Stimulated activated CD8-positive, alpha-beta memory T cell treated with anti-CD3 and anti-CD28 coated beads, Interleukin-4, amount 100 ng/mL, for 48 hours (primary cell): ENCODE measurements around the gene CCDC158.
"Not testable (repeated sequence)": the region's sequence is repeated elsewhere in the genome, so short reads cannot be mapped to it uniquely, and the experiment has no call there.

Experiments used
- DNase-seq: peaks from one replicate; pipeline ENCODE4 v3.0.0-alpha.2; 2020

Gene CCDC158

DNA sequence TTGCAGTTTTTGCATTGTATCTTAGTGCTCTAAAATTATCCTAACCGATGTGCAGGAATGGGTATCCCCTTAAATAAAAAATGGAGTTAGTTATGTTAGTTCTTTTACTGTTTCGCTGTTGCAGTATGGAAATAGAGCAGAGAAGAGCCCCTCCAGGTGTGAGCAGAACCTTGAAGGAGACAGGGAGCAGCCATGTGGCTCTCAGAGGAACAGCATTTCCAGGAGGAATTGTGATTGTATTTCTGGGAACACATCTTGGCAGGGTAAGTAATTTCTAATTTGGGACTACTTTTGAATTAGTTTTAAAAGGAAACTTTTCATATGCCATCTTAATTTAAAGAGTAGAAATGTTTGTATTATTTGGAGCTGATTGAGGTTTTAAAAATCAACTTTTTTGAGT lies 5.3 kb upstream of the CCDC158 start:
- no peak for DNase-seq

- DNase-seq: not testable (repeated sequence)
Observed at GRCh38 chr4:76423159-76423558, 2.2 kb upstream of the CCDC158 start.

- no peak for DNase-seq
Observed at GRCh38 chr4:76420188-76420761, 666 bp downstream of the CCDC158 start.

GRCh38 chr4:76410636-76411035 lies 10.3 kb downstream of the CCDC158 start:
- DNase-seq: no peak

DNA sequence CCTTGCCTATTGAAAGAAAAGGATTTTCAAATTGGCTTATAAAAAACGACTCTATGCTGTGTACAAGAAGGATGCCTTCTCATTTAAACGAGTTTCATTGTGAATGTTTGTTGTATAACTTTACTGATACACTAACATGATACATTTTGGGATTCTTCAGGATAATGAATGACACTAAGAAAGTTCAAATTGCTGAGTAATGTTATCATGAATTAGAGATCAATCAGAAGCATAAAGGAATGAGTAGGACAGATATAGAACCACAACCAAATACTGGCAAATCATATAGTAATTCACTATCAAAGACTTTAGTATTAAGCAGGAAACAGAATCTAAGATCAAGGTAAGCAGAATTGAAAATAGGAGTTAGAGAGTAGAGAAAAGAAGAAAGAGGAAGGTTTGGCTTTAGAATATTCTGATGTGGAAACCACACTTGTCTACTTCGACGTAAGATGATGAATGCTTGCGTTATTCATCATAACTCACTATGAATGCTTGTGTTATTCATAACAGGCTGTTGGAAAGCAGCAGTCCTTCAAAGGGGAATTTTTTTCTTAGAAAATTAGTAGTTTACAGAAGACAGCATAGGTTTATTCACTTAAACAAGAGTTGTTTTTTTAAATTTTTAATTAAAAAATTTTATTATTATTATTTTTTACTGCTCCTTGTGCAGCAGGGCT lies 13.4 kb downstream of the CCDC158 start:
- no peak for DNase-seq

DNA sequence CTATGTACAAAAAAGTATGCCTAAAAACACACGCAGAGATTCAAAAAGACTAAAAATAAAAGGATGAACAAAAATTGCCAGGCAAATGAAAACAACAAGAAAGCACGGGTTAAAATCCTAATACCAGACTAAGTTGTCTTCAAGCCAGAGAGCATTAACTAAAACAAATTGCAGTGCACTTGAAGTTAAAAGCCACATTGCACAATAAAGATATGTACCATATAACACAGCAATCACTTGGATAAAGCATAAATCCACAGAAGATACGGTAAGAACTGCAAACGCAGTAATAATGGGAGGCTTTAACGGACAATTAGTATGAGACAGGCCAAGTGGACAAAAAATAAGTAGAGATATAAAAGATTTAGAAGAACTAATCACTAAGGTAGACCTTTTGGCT lies 14.9 kb downstream of the CCDC158 start:
- no peak for DNase-seq

- no peak for DNase-seq
Observed at GRCh38 chr4:76401654-76402053, 19.3 kb downstream of the CCDC158 start.

DNA sequence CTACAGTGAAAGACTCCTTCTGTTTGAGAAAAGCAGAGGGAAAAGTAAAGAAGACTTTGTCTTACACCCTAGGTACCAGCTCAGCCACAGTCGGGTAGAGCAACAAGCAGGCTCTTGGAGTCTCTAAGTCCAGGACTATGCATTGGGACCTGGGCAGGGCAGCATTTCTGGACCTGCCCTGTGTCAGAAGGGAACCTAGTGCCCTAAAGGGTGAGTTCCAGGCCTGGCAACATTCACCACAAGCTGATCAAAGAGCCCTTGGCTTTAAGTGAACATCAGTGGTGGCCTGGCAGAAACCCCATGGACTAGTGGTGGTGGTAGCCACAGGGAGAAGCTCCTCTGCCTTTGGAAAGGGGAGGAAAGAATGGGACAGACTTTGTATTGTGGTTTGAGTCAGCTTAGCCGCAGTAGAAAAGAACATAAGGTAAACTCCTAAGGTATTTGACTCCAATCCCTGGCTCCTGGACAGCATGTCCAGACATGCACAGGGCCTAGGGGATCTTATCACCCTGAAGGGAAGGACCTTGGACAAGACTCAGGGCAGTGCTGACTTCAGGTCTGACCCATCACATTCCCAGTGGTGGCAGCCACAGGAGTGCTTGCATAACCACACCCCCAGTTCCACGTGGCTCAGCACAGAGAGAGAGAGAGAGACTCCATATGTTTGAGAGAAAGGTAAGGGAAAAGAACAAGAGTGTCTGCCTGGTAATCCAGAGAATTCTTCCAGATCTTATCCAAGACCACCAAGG lies 32.6 kb downstream of the CCDC158 start:
- no peak for DNase-seq

GRCh38 chr4:76386566-76387305 lies 34.2 kb downstream of the CCDC158 start:
- DNase-seq: no peak

DNA sequence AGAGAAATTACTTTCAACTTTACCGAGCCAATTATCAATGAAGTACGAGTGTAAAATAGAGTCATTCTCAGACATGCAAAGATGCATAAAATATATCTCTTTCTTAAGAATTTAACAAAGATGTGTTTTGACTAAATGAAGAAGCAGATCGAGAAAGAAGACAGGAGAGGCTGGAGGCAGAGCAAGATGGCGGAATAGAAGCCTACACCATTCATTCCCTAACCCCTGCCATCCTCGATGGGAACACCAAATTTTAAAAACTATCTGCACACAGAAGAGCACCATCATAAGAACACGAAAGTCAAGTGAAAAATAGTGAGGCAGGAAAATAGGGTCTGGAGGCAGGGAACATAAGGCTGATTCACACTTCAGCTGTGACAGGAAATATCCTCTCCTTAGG lies 35.0 kb downstream of the CCDC158 start:
- DNase-seq: no peak

DNA sequence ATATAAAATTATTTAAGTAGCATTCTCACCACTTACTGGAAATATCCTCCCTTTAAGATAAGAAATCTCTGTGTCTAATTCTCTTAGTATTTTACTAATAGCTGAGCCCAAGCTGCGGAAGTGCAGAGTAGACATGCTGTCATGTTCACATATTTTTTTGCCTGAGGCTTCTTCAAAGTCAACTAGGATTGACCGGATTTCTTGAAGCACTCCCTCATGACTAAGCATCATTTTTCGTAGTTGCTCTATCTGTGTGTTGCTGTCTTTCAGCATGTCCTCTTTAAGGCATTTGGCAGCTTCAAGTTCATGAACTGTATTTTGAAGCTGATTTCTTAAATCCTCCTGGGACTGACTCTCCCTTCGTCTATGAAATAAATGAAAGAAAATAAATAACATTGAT lies 36.9 kb downstream of the CCDC158 start:
- DNase-seq: no peak

- no peak for DNase-seq
Observed at GRCh38 chr4:76383001-76383400, 37.9 kb downstream of the CCDC158 start.

- no peak for DNase-seq
Observed at GRCh38 chr4:76381986-76382385, 39.0 kb downstream of the CCDC158 start.

GRCh38 chr4:76380561-76380960 lies 40.4 kb downstream of the CCDC158 start:
- DNase-seq: no peak

DNA sequence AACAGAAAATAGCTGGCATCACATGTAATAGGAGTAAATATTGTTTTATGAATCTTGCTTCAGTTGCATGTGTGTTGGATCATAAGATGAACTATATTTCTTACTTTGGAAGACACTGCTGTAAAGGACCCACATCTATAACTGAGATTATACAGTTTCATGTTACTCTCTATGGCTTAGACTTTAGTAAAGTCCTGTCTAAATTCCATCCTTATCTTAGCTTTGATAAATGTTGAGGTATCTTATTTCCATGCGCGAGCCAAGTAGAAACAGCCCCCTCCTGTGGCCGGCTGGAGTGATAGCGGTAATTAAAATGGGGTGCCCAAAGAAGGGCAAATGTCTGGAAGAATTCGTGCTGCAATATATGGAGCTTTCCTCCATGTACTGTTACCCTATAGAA lies 43.0 kb downstream of the CCDC158 start:
- DNase-seq: peak; percentile 68

DNA sequence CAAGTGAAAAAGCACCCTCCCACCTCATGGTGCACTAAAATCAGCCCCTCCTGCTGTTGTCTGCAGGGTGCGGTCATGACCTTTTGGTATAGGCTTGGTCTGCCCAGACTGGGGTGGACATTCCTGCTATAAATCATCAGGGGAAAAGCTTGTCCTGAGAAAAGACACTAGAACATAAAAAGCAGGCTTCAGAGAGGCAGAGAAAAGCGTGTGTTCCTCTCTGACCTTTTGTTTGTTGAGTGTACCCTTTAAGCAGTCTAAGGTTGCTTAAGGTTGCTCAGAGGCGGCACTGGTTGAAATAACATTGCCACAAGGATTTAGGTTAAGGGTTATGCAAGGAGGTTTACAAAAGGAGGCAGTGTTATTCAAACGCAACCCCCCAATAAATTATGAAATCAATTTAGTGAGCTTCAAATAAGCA lies 43.5 kb downstream of the CCDC158 start:
- DNase-seq: no peak

DNA sequence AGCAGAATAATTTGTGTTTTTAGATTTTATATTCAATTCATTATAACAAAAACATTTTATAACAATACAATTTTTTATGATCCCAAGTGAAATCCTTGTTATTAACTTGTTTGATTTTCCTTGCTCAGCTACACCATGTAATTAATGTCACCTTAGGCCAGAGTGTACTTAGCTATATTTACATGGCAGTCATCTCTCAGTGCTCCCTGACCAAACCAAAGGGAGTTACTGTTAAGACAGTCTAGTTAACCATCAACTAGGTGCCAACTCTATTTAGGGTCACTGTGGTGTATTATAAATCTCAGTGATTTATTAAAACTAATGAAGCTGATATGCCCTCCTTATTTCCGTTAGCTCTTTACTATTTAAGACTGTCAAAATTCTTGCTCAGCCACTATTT lies 44.4 kb downstream of the CCDC158 start:
- no peak for DNase-seq

DNA sequence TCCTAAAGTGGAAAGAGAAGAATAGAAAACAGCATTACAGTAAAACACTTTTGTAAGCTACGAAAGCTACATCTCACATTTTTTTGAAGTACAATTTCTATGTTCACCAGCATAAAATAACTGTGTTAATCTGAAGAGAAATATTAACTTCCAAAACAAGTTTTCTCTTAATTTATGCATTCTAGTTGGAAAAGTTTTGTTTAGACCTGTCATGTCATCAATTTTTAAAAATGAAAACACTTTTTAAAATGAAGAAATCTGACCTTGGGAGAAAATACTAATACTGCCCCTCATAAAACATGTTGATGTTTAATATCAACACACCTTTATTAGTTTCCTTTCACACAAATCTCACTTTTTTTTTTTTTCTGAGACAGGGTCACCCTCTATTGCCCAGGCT lies 45.2 kb downstream of the CCDC158 start:
- no peak for DNase-seq

DNA sequence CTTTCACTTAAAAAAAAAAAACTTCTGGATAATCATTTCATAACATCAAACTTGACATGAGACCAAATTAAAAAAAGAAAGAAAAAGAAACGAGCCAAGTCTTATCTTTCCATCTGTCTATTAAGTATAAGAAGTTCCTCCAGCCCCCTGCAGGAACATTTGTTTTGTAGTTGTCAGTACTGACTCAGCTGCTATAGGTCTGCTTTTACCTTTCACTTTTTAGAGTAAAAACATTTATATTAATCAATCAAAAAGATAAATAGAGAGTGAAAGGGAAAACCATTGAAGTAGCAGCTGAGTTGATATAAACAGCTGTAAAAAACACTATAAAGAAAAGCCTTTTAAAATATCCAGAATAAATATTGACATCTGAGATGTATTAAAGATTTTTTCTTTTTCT lies 46.1 kb downstream of the CCDC158 start:
- no peak for DNase-seq

DNA sequence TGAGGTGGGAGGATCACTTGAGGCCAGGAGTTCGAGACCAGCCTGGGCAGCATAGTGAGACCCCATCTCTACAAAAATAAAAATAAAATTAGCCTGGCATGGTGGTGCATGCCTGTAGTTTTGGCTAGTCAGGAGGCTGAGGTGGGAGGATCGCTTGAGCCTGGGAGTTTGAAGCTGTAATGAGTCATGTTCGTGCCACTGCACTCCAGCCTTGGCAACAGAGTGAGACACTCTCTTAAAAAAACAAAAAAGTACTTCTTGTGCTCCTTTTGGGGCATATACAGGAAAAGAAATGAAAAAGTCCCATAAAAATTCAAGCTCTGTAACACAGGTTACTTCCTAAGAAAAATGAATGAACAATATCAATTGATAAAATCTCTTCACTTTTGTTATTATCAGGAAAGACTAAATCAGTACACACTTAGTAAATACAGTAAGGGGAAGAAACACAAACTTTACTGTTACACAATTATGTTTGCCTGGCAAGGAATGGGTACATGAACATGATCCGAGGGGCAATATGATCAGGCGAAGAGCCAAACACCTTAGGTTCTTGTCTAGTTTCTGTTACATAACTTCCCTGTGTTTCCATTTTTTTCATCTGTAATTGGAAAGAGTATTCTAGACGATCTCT lies 46.9 kb downstream of the CCDC158 start:
- DNase-seq: no peak

DNA sequence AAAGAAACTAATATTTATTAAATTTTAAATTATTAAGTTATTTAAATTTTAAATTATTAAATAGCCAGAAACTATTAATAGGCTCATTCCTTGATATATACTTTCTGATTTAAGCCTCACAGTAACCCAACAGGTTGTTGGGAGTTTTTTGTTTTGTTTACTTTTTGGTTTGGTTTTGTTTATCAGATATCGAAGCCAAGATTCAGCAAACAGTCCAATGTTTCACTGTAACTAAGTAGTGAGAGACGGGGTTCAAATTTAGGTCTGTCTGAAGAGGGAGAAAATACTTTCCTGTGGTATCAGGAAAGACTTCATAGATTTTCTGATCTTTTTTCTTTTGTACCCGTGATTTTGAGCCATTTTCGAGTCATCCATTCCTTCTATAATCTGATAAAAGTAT lies 54.2 kb downstream of the CCDC158 start:
- no peak for DNase-seq

GRCh38 chr4:76365636-76366035 lies 55.3 kb downstream of the CCDC158 start:
- no peak for DNase-seq

GRCh38 chr4:76364763-76365162 lies 56.2 kb downstream of the CCDC158 start:
- DNase-seq: no peak
